HEK293 (cell line): Measurements from ENCODE around the gene P2RY11.

ENCODE experiments used
- ZNF510 ChIP-seq: fragments of 450-650 bp; formaldehyde crosslinking; IDR thresholded peaks from 2 replicates; pipeline ENCODE4 v1.5.1; 2018; ENCODE audit warnings: mild to moderate bottlenecking, missing genetic modification characterization, missing biosample characterization; ENCODE audit not compliant: insufficient replicate concordance
- TF ChIP-seq, protein P1 (sequence below): fragments of 450-650 bp; formaldehyde crosslinking; IDR thresholded peaks from 2 replicates; pipeline ENCODE4 v1.5.1; 2016; ENCODE audit warnings: missing biosample characterization, missing genetic modification characterization

DNA sequence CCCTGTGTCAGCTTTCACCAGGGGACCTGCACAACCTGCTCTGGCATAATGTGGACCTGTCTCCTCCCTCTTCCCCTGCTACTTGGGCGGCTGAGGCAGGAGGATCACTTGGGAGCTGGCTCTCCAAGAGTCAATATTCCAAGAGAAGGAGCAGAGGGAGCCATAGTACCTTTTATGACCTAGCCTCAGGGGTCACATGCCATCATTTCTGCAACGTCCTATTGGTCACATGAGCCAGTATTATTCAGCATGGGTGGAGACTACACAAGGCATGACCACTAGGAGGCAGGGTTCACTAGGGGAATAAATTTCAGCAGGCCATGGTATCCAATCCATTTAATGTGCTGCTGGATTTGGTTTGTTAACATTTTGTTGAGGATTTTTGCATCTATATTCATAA is 37.3 kb upstream of the P2RY11 start:
- TF ChIP-seq ZNF510 (tag by site-specific recombination), result no peak
- TF ChIP-seq, protein P1, sequence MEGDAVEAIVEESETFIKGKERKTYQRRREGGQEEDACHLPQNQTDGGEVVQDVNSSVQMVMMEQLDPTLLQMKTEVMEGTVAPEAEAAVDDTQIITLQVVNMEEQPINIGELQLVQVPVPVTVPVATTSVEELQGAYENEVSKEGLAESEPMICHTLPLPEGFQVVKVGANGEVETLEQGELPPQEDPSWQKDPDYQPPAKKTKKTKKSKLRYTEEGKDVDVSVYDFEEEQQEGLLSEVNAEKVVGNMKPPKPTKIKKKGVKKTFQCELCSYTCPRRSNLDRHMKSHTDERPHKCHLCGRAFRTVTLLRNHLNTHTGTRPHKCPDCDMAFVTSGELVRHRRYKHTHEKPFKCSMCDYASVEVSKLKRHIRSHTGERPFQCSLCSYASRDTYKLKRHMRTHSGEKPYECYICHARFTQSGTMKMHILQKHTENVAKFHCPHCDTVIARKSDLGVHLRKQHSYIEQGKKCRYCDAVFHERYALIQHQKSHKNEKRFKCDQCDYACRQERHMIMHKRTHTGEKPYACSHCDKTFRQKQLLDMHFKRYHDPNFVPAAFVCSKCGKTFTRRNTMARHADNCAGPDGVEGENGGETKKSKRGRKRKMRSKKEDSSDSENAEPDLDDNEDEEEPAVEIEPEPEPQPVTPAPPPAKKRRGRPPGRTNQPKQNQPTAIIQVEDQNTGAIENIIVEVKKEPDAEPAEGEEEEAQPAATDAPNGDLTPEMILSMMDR (tag by site-specific recombination), result no peak
